GM12864 (cell line): ENCODE data around the gene NHS.

Source experiments
- DNase-seq: peaks from one replicate; pipeline ENCODE4 v3.0.0-alpha.2; 2011; ENCODE audit warnings: low read depth
- H3K4me3 ChIP-seq: 2 replicates; pipeline ENCODE4 v1.5.1; 2011; ENCODE audit warnings: mild to moderate bottlenecking, low read depth, low read length, control low read depth
- TF ChIP-seq, protein P1 (sequence below): IDR thresholded peaks from 2 replicates; pipeline ENCODE4 v1.5.1; 2011; ENCODE audit warnings: low read depth, mild to moderate bottlenecking, moderate library complexity, low read length, control low read depth, inconsistent platforms; ENCODE audit errors: missing control alignments

Gene NHS

DNA sequence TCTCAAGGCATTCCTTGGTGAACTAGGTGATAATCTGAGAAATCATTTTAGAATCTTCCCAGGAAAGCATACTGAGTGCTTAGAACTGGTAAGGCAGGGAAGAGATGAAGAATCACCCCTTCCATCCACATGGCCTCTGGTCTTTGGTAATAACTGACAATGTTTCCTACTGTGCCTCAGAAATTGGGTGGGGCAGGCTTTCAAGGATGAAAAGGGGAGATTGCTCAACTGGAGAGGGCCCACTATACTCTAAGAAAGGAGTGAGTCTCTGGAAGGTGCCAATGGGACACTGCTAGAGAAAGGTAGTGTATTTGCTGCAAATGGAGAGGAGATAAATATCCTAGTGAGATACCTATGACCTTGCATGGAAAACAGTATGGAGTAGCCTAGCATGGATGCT lies 227.2 kb downstream of the NHS start:
- TF ChIP-seq, protein P1, sequence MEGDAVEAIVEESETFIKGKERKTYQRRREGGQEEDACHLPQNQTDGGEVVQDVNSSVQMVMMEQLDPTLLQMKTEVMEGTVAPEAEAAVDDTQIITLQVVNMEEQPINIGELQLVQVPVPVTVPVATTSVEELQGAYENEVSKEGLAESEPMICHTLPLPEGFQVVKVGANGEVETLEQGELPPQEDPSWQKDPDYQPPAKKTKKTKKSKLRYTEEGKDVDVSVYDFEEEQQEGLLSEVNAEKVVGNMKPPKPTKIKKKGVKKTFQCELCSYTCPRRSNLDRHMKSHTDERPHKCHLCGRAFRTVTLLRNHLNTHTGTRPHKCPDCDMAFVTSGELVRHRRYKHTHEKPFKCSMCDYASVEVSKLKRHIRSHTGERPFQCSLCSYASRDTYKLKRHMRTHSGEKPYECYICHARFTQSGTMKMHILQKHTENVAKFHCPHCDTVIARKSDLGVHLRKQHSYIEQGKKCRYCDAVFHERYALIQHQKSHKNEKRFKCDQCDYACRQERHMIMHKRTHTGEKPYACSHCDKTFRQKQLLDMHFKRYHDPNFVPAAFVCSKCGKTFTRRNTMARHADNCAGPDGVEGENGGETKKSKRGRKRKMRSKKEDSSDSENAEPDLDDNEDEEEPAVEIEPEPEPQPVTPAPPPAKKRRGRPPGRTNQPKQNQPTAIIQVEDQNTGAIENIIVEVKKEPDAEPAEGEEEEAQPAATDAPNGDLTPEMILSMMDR = no peak
- DNase-seq = no peak
- H3K4me3 ChIP-seq = no peak overlapping the region

DNA sequence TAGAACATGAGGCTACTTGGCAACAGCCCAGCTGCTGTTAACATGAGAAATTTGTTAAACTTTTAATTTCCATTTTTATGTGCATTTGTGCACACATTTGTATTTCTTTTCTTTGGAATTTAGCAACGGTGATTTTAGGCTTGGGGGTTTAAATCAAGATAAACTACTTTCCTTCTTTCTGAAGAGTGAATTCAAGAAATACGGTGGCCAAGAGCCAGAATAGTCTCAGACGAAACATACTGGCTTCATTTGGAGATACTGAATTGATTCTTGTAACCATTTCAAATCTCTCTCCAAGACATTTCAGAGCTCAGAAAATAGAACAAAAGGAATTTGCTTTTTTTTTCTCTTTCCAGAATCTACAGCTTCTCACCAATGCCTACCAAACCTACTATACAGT lies 228.2 kb downstream of the NHS start:
- no peak overlapping the region for H3K4me3 ChIP-seq
- TF ChIP-seq, protein P1 = no peak

DNA sequence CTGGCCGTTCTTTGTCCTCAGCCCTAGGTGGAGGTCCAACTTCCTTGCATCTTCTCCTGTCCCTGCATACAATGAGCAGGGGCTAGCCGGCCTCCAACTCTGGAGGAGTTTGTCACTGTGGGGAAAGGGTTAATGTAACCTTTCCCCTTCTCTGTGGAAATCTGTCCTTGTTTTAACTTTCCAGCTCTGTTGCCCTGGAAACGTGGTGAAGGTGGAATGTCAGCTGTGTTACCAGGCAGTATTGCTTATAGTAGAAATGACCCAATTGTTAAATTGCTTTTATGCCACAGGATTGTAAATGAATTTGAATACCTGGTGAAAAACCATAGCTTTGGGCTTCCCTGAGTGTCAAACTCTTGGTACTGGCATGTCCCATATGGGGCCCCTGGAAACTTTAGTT lies 230.7 kb downstream of the NHS start:
- TF ChIP-seq, protein P1 = no peak
- no peak overlapping the region for H3K4me3 ChIP-seq
- no peak for DNase-seq

More for the DNA sequence above, 228.2 kb downstream of the NHS start:
- DNase-seq = no peak

DNA sequence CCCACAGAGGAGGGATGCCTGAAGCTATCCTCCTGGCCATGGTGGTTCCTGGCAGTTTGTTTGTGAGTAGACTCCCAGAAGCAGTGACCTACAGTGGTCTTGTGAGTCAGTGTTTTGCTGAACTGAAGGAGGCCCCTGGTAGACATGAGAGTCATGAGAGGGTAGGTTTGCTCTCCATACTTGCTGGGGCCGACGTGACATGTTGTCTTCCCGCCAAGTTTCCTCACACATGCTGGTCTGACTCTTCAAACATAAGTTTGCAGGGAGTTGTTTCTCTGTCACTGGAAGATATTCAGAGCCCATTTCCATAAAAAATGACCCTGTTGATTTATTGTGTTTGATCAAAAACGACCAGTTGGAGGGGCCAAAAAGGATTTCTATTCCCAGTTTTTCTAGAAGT lies 231.2 kb downstream of the NHS start:
- no peak for DNase-seq
- H3K4me3 ChIP-seq = no peak overlapping the region
- TF ChIP-seq, protein P1 = no peak

DNA sequence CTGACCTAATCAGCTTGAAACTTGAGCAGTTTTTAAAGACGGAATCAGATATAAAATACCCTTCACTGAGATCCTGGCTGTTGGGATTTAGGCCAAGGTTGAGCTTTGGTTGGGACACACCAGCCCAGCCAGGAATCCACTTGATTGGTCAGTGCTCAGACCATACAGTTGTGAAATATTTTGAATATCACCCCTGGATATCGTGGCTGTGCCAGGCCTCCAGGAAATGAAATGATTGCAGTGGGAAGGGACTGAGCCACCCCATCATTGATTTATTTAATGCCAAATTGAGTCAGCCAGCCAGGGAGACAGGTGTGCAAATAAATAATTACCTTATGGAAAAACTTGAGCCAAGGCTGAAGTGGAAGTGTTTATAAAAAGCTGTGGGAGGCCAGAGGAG lies 233.9 kb downstream of the NHS start:
- TF ChIP-seq, protein P1 = no peak
- DNase-seq = no peak
- H3K4me3 ChIP-seq = no peak overlapping the region

DNA sequence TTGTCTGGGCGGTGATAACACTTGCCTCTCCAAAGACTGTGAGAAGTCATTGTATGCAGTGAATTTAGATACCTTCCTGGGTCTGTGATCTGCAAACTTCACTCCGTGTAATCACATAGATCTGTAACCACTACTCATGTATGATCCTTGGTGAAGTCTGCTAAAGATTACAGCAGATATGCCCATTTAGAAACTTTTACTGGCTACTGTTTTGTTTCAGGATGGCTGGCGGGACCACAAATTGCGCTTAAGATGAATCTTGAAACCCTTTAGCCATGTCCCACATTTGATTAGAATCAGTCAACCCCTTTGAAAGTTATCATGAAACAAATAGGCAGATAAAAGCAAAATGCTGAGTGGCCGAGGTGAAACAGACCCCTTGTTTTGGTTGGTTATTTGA lies 235.8 kb downstream of the NHS start:
- no peak for DNase-seq
- TF ChIP-seq, protein P1 = no peak
- H3K4me3 ChIP-seq = no peak overlapping the region

DNA sequence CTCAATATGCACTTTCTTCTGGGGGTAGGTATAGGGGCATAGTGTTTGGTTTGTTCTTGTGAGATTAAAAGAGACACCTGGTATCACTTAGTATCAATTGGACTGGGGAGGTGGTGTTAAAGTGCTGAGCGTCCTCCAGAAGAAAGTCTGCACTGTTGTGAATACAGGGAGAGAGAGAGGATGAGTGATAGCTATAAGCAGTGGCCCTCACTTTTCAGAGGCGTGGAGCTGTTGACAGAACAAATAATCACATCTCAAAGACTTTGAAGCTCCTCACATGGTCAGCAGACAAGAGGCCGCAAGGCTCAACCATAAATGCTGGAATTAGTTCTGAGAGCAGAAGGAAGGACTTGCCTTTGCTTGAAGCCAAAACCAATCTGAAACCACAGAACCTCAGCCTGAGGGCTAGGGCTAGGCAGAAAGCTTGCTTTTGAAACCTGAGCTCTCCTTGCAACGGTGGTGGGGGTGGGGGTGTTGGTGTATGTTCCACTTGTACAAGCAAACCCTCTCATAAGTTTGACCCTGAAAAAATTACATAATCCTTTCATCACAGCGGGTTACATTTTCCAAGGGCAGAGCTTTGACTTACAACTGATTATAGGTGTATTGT lies 239.1 kb downstream of the NHS start:
- no peak for DNase-seq
- H3K4me3 ChIP-seq = no peak overlapping the region
- TF ChIP-seq, protein P1 = no peak
